ENCODE results near the gene TMEM139.

The TMEM139 gene

GRCh38 chr7:143290293-143290692 lies 5.5 kb downstream of the TMEM139 start:
- ATAC-seq: no peak
- DNase-seq (ENCODE audit: low spot score in 2 of 2): no peak
- H3K9me3 Mint-ChIP-seq: no peaks in the 10 kb centered on the region
- H3K27ac Mint-ChIP-seq: peak overlapping the region; percentile 94
- H3K4me3 Mint-ChIP-seq: peak overlapping the region; percentile 92
- H3K36me3 Mint-ChIP-seq: peaks cover 78% of the 10 kb centered on the region
- H3K4me1 Mint-ChIP-seq: peaks cover 52% of the 10 kb centered on the region

DNA sequence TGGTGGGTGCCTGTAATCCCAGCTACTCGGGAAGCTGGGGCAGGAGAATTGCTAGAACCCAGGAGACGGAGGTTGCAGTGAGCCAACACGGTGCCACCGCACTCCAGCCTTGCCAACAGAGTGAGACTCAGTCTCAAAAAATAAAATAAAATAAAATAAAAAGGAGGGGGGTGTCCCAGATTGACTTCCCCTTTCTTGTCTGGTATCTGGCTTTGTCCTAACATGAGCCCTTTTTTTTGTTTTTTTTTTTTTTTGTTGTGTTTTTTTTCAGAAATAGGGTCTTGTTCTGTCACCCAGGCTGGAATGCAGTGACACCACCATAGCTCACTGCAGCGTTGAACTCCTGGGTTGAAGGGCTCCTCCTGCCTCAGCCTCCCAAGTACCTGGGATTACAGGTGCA lies 8.1 kb downstream of the TMEM139 start:
- Mint-ChIP-seq H3K4me1 (peaks cover 61% of the 10 kb centered on the region), H3K9me3 (no peaks in the 10 kb centered on the region), H3K4me3 (no peak overlapping the region), H3K36me3 (peaks cover 100% of the 10 kb centered on the region), H3K27ac (no peak overlapping the region)
- no peak for ATAC-seq
- no peak for DNase-seq (ENCODE audit: low spot score in 2 of 2)

GRCh38 chr7:143295870-143296269 lies 11.1 kb downstream of the TMEM139 start:
- Mint-ChIP-seq H3K27ac (peak overlapping the region; percentile 2), H3K4me3 (no peak overlapping the region), H3K4me1 (peaks cover 51% of the 10 kb centered on the region), H3K36me3 (peaks cover 100% of the 10 kb centered on the region), H3K9me3 (no peaks in the 10 kb centered on the region)
- no peak for DNase-seq (ENCODE audit: low spot score in 2 of 2)
- no peak for ATAC-seq

GRCh38 chr7:143296686-143297085 lies 11.9 kb downstream of the TMEM139 start:
- Mint-ChIP-seq H3K4me1 (peaks cover 43% of the 10 kb centered on the region), H3K4me3 (no peak overlapping the region), H3K9me3 (no peaks in the 10 kb centered on the region), H3K36me3 (peaks cover 100% of the 10 kb centered on the region), H3K27ac (peak overlapping the region; percentile 2)
- ATAC-seq (no peak), DNase-seq (ENCODE audit: low spot score in 2 of 2) (no peak)

GRCh38 chr7:143299346-143299745 lies 14.6 kb downstream of the TMEM139 start:
- Mint-ChIP-seq H3K9me3 (no peaks in the 10 kb centered on the region), H3K4me3 (no peak overlapping the region), H3K36me3 (peaks cover 100% of the 10 kb centered on the region), H3K27ac (peak overlapping the region; percentile 56), H3K4me1 (peaks cover 33% of the 10 kb centered on the region)
- DNase-seq (ENCODE audit: low spot score in 2 of 2): no peak
- no peak for ATAC-seq

DNA sequence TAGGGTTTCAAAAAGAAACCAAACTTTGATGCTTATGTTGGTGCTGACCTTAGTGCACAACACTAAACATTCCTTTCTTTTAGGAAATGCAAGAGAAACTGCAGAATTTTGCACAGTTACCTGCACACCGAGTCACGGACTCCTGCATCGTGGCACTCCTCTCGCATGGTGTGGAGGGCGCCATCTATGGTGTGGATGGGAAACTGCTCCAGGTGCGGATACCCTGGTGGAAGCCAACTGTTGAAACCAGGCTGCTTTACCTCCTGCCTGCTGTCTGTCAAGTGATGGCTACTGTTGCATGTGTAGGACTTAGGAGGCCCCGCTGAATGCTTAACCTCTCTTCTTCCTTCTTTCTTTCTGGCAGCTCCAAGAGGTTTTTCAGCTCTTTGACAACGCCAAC lies 15.1 kb downstream of the TMEM139 start:
- H3K4me1 Mint-ChIP-seq: peaks cover 30% of the 10 kb centered on the region
- no peaks in the 10 kb centered on the region for H3K9me3 Mint-ChIP-seq
- peaks cover 100% of the 10 kb centered on the region for H3K36me3 Mint-ChIP-seq
- DNase-seq (ENCODE audit: low spot score in 2 of 2): no peak
- ATAC-seq: peak; percentile 82
- peak overlapping the region; percentile 56 for H3K27ac Mint-ChIP-seq
- no peak overlapping the region for H3K4me3 Mint-ChIP-seq

DNA sequence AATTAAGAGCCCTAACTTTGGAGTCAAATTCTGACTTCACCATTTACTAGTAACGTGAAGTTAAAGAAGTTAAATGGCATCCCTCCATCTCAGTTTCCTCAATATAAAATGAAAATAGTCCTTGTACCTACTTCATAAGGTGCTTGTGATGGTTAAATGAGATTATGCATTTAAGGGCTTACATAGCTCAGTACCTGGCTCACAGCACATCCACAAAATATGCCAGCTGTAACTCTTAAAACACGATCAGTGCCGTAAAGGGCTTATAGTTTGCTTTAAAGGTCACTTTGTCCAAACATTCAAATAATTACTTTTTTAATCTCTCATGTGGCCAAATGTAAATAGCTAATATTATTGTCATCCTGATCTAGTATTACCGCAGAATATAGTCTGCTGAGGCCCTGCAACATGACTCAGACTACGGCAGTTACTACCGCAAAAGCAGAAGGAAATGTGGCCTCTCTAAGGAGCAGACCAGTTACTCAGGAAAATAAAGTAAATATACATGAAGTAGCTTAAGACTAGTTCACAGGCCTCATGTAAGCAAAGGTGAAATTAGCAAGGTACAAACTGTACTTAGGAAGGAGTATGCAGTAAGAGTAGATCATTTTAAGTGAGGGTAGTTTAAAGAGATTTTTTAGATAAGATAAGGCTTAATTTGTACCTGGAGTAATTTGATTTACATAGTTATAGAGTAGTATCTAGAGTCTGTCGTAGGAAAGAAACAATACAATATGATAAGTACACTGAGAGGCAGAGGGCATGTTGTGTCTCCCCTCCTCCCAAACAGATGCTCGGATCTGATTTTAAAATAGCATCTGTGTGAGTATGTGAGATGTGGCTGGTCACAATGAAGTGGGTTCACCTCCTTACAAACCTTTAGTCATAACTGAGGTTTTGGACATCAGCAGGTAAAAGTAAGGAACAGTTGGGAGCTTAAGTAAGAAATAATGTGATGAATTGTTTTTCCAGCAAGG lies 16.5 kb downstream of the TMEM139 start:
- DNase-seq (ENCODE audit: low spot score in 2 of 2) (no peak), ATAC-seq (no peak)
- no peak overlapping the region for H3K4me3 Mint-ChIP-seq
- H3K9me3 Mint-ChIP-seq: no peaks in the 10 kb centered on the region
- peaks cover 33% of the 10 kb centered on the region for H3K4me1 Mint-ChIP-seq
- peaks cover 100% of the 10 kb centered on the region for H3K36me3 Mint-ChIP-seq
- H3K27ac Mint-ChIP-seq: peak overlapping the region; percentile 16

- no peak overlapping the region for H3K27ac Mint-ChIP-seq
- H3K9me3 Mint-ChIP-seq: no peaks in the 10 kb centered on the region
- ATAC-seq: no peak
- no peak overlapping the region for H3K4me3 Mint-ChIP-seq
- H3K4me1 Mint-ChIP-seq: peaks cover 44% of the 10 kb centered on the region
- H3K36me3 Mint-ChIP-seq: peaks cover 98% of the 10 kb centered on the region
- DNase-seq (ENCODE audit: low spot score in 2 of 2): no peak
These were observed 19.0 kb downstream of the TMEM139 start for GRCh38 chr7:143303733-143304132.

DNA sequence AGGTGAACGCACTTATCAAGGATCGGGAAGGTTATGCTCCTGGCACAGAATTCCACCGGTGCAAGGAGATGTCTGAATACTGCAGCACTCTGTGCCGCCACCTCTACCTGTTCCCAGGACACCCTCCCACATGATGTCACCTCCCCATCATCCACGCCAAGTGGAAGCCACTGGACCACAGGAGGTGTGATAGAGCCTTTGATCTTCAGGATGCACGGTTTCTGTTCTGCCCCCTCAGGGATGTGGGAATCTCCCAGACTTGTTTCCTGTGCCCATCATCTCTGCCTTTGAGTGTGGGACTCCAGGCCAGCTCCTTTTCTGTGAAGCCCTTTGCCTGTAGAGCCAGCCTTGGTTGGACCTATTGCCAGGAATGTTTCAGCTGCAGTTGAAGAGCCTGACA lies 20.2 kb downstream of the TMEM139 start:
- Mint-ChIP-seq H3K4me3 (no peak overlapping the region), H3K27ac (no peak overlapping the region), H3K9me3 (no peaks in the 10 kb centered on the region), H3K4me1 (peaks cover 40% of the 10 kb centered on the region), H3K36me3 (peaks cover 92% of the 10 kb centered on the region)
- ATAC-seq: no peak
- no peak for DNase-seq (ENCODE audit: low spot score in 2 of 2)

DNA sequence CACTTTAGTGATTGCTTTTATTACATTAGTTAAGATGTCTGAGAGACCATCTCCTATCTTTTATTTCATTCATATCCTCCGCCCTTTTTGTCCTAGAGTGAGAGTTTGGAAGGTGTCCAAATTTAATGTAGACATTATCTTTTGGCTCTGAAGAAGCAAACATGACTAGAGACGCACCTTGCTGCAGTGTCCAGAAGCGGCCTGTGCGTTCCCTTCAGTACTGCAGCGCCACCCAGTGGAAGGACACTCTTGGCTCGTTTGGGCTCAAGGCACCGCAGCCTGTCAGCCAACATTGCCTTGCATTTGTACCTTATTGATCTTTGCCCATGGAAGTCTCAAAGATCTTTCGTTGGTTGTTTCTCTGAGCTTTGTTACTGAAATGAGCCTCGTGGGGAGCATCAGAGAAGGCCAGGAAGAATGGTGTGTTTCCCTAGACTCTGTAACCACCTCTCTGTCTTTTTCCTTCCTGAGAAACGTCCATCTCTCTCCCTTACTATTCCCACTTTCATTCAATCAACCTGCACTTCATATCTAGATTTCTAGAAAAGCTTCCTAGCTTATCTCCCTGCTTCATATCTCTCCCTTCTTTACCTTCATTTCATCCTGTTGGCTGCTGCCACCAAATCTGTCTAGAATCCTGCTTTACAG lies 20.8 kb downstream of the TMEM139 start:
- DNase-seq (ENCODE audit: low spot score in 2 of 2) (peak; percentile 53 to 87), ATAC-seq (peak; percentile 76)
- Mint-ChIP-seq H3K36me3 (peaks cover 86% of the 10 kb centered on the region), H3K27ac (peak overlapping the region; percentile 0), H3K4me3 (no peak overlapping the region), H3K9me3 (no peaks in the 10 kb centered on the region), H3K4me1 (peaks cover 42% of the 10 kb centered on the region)

- DNase-seq (ENCODE audit: low spot score in 2 of 2) (no peak), ATAC-seq (no peak)
- no peaks in the 10 kb centered on the region for H3K9me3 Mint-ChIP-seq
- H3K4me1 Mint-ChIP-seq: peaks cover 47% of the 10 kb centered on the region
- peak overlapping the region; percentile 20 for H3K27ac Mint-ChIP-seq
- H3K36me3 Mint-ChIP-seq: peaks cover 60% of the 10 kb centered on the region
- H3K4me3 Mint-ChIP-seq: no peak overlapping the region
These were observed 23.9 kb downstream of the TMEM139 start for GRCh38 chr7:143308632-143309031.

GRCh38 chr7:143314127-143314526 lies 29.4 kb downstream of the TMEM139 start:
- no peaks in the 10 kb centered on the region for H3K9me3 Mint-ChIP-seq
- DNase-seq (ENCODE audit: low spot score in 2 of 2): no peak

GRCh38 chr7:143315776-143316175 lies 31.0 kb downstream of the TMEM139 start, which contains the start of gene CLCN1:
Gene CLCN1 (plus strand): TSS chr7:143316111. CDS start chr7:143316213, 102 bp downstream.
- no peak for DNase-seq (ENCODE audit: low spot score in 2 of 2)
- no peak for ATAC-seq
- H3K4me1 Mint-ChIP-seq: peaks cover 6% of the 10 kb centered on the region
- H3K27ac Mint-ChIP-seq: no peak within 1 kb of the TSS
- no peaks in the 10 kb centered on the region for H3K9me3 Mint-ChIP-seq
- peaks cover 5% of the 10 kb centered on the region for H3K36me3 Mint-ChIP-seq
- no peak within 1 kb of the TSS for H3K4me3 Mint-ChIP-seq

More at GRCh38 chr7:143314127-143314526, 29.4 kb downstream of the TMEM139 start:
- Mint-ChIP-seq H3K36me3 (peaks cover 10% of the 10 kb centered on the region), H3K27ac (no peak overlapping the region), H3K4me1 (peaks cover 17% of the 10 kb centered on the region), H3K4me3 (no peak overlapping the region)
- no peak for ATAC-seq

GRCh38 chr7:143316492-143316891 lies 31.7 kb downstream of the TMEM139 start:
- ATAC-seq (no peak), DNase-seq (ENCODE audit: low spot score in 2 of 2) (no peak)
- no peaks in the 10 kb centered on the region for H3K9me3 Mint-ChIP-seq
- H3K36me3 Mint-ChIP-seq: no peaks in the 10 kb centered on the region
- no peak overlapping the region for H3K27ac Mint-ChIP-seq
- H3K4me3 Mint-ChIP-seq: no peak overlapping the region
- H3K4me1 Mint-ChIP-seq: no peaks in the 10 kb centered on the region

GRCh38 chr7:143318661-143319060 lies 33.9 kb downstream of the TMEM139 start:
- DNase-seq (ENCODE audit: low spot score in 2 of 2): no peak
- no peak overlapping the region for H3K27ac Mint-ChIP-seq

More at GRCh38 chr7:143318661-143319060, 33.9 kb downstream of the TMEM139 start:
- Mint-ChIP-seq H3K36me3 (no peaks in the 10 kb centered on the region), H3K4me1 (no peaks in the 10 kb centered on the region), H3K4me3 (no peak overlapping the region), H3K9me3 (no peaks in the 10 kb centered on the region)
- ATAC-seq: no peak

All from stimulated activated effector memory CD8-positive, alpha-beta T cell treated with anti-CD3 and anti-CD28 coated beads, Interleukin-12 subunit alpha, Interleukin-12 subunit beta, amount 100 ng/mL, for 72 hours (primary cell).